Measurements from ENCODE around the gene POLR3B. TPM values are rescaled to one million over a fixed set of nuclear protein-coding genes. Genes with fewer than 3 reads are reported as not detected.
"Not testable (repeated sequence)": the region's sequence is repeated elsewhere in the genome, so short reads cannot be mapped to it uniquely, and the experiment has no call there.

Gene POLR3B
- total RNA-seq, 2 experiments from 2014 or later, result 13.7 to 14.2 TPM

DNA sequence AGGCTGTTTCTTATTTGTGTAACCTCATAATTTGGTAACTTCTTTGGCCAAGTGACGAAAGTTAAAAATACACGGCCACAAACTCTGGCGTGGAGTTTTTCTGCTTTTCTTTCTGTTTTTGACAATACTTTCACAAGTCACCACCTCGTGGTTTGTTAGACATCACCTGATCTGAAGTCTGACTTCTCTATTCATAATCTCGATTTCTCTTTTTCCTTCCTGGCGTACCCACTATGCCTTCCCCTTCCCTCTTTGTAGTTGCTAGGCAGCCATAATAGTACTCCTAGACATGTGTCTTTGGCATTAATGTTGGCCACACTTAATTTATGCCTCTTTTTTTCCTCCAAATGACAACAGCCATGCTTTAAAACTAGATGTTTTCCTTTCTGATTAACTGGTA is 97.6 kb downstream of the POLR3B start:
- Mint-ChIP-seq H3K27ac (no peak overlapping the region), H3K27me3 (no peaks in the 10 kb centered on the region), H3K4me1 (no peaks in the 10 kb centered on the region), H3K36me3 (peaks cover 20% of the 10 kb centered on the region), H3K4me3 (no peak overlapping the region), H3K9me3 (no peaks in the 10 kb centered on the region)
- no peak for DNase-seq

DNA sequence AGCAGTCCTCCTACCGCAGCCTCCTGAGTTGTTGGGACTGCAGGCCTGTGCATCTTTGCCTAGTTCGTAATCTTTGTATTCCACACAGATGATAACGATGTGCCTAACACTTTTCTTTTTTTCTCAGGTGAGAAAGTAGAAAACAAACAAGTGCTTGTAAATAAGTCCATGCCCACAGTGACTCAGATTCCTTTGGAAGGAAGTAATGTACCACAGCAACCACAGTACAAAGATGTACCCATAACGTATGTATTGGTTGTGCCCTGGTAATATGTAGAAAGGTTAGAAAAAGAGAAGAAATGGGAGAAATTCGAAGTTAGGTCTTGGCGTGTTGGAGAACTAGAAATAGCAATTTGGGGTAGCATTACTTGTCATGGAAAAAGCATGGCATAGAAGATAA is 101.6 kb downstream of the POLR3B start:
- H3K4me1 Mint-ChIP-seq, result peaks cover 11% of the 10 kb centered on the region
- H3K9me3 Mint-ChIP-seq, result no peaks in the 10 kb centered on the region
- H3K27me3 Mint-ChIP-seq, result no peaks in the 10 kb centered on the region
- H3K36me3 Mint-ChIP-seq, result peaks cover 31% of the 10 kb centered on the region
- DNase-seq, result no peak
- no peak overlapping the region for H3K27ac Mint-ChIP-seq
- H3K4me3 Mint-ChIP-seq, result no peak overlapping the region

DNA sequence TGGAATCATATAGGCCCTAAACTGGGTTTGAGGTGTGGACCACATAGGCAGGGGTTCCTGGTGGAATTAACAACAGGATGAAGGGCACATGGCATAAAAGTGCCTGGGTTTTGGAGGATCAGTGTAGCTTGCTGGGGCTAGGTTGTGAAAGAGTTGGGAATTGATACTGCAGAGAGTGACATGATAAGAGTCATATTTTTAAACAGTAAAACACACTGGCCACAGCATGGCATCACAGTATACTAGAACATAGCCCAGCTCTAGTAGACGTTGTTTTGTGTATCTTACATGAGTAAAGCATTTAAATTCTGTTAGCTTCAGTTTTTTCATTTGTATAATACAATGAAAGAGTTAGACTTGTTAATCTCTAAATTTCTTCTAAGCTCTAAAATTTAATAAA is 102.0 kb downstream of the POLR3B start:
- H3K9me3 Mint-ChIP-seq, result no peaks in the 10 kb centered on the region
- no peak for DNase-seq
- H3K27ac Mint-ChIP-seq, result no peak overlapping the region
- peaks cover 11% of the 10 kb centered on the region for H3K4me1 Mint-ChIP-seq
- no peaks in the 10 kb centered on the region for H3K27me3 Mint-ChIP-seq
- H3K36me3 Mint-ChIP-seq, result peaks cover 32% of the 10 kb centered on the region
- no peak overlapping the region for H3K4me3 Mint-ChIP-seq

DNA sequence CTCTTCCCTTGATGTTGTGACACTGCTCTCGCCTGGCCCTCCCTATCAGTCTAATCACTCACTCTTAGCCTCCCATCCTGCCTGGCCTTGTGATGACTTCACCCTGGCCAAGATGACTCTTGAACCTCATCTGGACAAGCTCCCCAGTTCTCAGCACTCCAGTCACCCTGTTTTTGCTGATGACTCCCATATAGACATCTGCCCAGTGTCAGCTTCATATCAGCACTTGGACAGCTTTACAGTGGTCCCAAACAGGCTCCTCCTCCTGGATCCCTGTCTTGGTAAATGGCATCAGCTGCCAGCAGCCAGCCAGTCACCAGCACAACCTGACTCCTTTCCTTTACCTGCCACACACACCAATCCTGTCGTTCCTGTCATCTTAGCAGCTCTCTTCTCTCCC is 104.2 kb downstream of the POLR3B start:
- peaks cover 42% of the 10 kb centered on the region for H3K36me3 Mint-ChIP-seq
- no peak overlapping the region for H3K27ac Mint-ChIP-seq
- DNase-seq, result no peak
- H3K4me3 Mint-ChIP-seq, result no peak overlapping the region
- H3K27me3 Mint-ChIP-seq, result no peaks in the 10 kb centered on the region
- peaks cover 11% of the 10 kb centered on the region for H3K4me1 Mint-ChIP-seq
- peaks cover 5% of the 10 kb centered on the region for H3K9me3 Mint-ChIP-seq

DNA sequence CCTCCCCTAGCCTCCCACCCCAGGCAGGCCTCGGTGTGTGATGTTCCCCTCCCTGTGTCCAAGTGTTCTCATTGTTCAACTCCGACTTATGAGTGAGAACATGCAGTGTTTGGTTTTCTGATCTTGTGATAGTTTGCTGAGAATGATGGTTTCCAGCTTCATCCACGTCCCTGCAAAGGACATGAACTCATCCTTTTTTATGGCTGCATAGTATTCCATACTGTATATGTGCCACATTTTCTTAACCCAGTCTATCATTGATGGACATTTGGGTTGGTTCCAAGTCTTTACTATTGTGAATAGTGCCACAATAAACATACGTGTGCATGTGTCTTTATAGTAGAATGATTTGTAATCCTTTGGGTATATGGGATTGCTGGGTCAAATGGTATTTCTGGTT is 108.1 kb downstream of the POLR3B start:
- not testable (repeated sequence) for H3K27ac Mint-ChIP-seq, H3K27me3 Mint-ChIP-seq, H3K4me3 Mint-ChIP-seq, DNase-seq
- H3K36me3 Mint-ChIP-seq, result peaks cover 65% of the 10 kb centered on the region
- peaks cover 12% of the 10 kb centered on the region for H3K9me3 Mint-ChIP-seq
- H3K4me1 Mint-ChIP-seq, result peaks cover 11% of the 10 kb centered on the region

DNA sequence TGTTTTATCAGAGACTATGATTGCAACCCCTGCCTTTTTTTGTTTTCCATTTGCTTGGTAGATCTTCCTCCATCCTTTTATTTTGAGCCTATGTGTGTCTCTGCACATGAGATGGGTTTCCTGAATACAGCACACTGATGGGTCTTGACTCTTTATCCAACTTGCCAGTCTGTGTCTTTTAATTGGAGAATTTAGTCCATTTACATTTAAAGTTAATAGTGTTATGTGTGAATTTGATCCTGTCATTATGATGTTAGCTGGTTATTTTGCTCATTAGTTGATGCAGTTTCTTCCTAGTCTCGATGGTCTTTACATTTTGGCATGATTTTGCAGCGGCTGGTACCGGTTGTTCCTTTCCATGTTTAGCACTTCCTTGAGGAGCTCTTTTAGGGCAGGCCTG is 118.1 kb downstream of the POLR3B start:
- H3K4me3 Mint-ChIP-seq, DNase-seq, H3K4me1 Mint-ChIP-seq, H3K27me3 Mint-ChIP-seq, H3K9me3 Mint-ChIP-seq, H3K27ac Mint-ChIP-seq: not testable (repeated sequence)
- peaks cover 17% of the 10 kb centered on the region for H3K36me3 Mint-ChIP-seq

DNA sequence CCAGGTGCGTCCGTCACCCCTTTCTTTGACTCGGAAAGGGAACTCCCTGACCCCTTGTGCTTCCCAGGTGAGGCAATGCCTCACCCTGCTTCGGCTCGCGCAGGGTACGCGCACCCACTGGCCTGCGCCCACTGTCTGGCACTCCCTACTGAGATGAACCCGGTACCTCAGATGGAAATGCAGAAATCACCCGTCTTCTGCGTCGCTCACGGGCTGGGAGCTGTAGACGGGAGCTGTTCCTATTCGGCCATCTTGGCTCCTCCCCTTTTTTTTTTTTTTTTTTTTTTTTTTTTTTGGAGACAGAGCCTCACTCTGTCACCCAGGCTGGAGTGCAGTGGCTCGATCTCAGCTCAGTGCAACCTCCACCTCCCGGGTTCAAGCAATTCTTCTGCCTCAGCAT is 120.1 kb downstream of the POLR3B start:
- H3K9me3 Mint-ChIP-seq, DNase-seq, H3K4me3 Mint-ChIP-seq, H3K27me3 Mint-ChIP-seq, H3K4me1 Mint-ChIP-seq, H3K27ac Mint-ChIP-seq: not testable (repeated sequence)
- peaks cover 19% of the 10 kb centered on the region for H3K36me3 Mint-ChIP-seq

DNA sequence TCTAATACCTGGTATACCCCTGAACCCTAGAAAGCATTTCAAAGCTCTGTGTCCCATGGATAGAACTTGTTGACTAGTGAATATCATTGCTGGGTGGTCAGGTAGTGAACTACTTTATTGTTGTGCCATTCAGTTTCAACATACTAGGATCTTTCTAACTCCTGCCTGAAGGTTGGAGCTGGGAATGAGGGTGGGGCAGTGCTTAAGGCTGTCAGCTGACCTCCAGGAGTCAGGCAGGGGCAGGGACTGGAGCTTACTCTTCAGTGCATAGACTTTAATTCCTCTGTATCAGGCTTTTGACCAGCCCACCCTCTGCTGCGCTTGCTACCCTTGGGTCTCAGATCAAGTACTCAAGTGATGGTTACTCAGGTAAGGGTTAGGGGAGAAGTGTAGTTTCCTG is 122.7 kb downstream of the POLR3B start:
- H3K4me1 Mint-ChIP-seq, result no peaks in the 10 kb centered on the region
- H3K4me3 Mint-ChIP-seq, result no peak overlapping the region
- H3K27ac Mint-ChIP-seq, result no peak overlapping the region
- H3K36me3 Mint-ChIP-seq, result peaks cover 20% of the 10 kb centered on the region
- no peaks in the 10 kb centered on the region for H3K9me3 Mint-ChIP-seq
- DNase-seq, result no peak
- no peaks in the 10 kb centered on the region for H3K27me3 Mint-ChIP-seq

DNA sequence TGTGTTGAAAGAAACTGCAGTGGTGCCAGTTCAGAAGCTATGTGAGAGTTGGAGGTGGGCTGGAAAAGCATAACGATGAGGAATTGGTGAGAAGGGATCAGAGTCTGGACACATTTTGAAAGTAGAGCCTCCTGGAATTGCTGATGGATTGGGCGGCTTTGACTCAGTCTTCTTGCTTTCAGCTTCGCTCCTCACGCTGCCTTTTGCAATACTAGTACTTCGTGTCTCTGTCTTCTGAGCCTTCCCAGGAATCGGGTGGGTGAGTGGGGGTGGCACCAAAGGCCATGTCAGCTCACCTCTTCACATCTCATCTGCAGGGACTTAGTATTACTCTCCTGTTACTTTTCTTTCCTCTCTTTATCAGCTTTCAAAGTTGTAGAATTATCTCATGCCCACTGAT is 123.7 kb downstream of the POLR3B start:
- no peaks in the 10 kb centered on the region for H3K9me3 Mint-ChIP-seq
- no peak overlapping the region for H3K27ac Mint-ChIP-seq
- peaks cover 20% of the 10 kb centered on the region for H3K36me3 Mint-ChIP-seq
- H3K4me1 Mint-ChIP-seq, result no peaks in the 10 kb centered on the region
- no peak for DNase-seq
- H3K27me3 Mint-ChIP-seq, result no peaks in the 10 kb centered on the region
- no peak overlapping the region for H3K4me3 Mint-ChIP-seq

DNA sequence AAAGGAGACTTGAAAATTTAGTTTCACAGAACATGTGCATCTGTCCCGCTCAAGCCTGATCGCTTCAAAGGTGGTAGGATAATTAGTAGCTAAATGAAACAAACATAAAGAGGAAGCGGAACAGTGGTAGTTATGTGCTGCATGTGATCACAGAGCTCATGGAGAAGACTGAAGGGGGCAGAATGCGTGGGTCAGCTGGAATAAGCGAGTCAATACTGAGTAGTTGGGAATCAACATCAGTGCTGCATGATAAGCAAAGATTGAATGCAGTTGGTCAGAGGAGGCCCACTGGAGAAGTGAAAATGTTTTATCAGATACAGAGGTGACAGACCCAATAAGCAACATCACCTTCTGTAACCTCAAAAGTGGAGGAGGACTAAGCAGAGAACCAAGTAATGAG is 130.1 kb downstream of the POLR3B start:
- DNase-seq, result no peak
- Mint-ChIP-seq H3K9me3 (no peaks in the 10 kb centered on the region), H3K27ac (no peak overlapping the region), H3K36me3 (peaks cover 8% of the 10 kb centered on the region), H3K4me1 (no peaks in the 10 kb centered on the region), H3K4me3 (no peak overlapping the region), H3K27me3 (no peaks in the 10 kb centered on the region)

DNA sequence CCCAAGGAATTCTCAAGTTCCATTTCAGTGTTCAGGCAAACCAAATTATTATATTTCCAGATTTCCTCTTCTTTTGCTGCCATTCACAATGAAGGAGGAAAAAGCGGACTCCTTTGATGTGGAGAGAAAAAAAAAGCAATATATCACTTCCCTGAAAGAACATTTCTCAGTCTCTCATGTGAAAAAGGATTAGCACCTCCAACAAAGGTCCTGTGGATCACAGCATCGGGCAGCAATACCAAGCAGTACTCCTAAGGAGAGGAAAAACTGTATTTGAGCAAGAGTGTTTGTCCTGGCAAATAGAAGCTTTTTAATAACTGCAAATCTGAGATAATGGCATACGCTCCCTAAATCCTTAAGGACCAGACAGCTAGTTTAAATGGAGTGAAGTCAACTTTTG is 131.3 kb downstream of the POLR3B start:
- Mint-ChIP-seq H3K4me3 (no peak overlapping the region), H3K9me3 (no peaks in the 10 kb centered on the region), H3K27ac (no peak overlapping the region)

DNA sequence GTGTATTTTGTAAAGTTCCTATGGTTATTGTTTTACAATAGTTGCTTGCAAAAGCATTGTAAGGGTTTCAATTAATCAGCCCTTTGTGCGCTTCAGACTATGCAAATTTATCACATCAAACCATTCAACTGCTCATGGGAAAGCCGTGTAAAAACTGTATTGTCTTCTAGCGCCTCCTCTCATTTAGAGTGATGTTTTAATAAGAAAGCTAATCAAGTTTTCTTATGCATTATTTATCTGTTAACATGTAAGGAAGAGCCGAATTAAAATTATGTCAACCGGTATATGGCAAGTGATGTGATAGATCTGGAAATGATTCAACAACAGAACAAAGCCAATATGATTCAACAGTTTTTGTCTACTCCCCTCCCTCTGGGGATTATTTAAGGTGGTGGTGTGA is 132.7 kb downstream of the POLR3B start:
- Mint-ChIP-seq H3K36me3 (peaks cover 6% of the 10 kb centered on the region), H3K9me3 (no peaks in the 10 kb centered on the region), H3K4me3 (no peak overlapping the region), H3K4me1 (no peaks in the 10 kb centered on the region), H3K27ac (no peak overlapping the region), H3K27me3 (no peaks in the 10 kb centered on the region)
- no peak for DNase-seq

More for the DNA sequence above, 131.3 kb downstream of the POLR3B start:
- Mint-ChIP-seq H3K36me3 (peaks cover 7% of the 10 kb centered on the region), H3K4me1 (no peaks in the 10 kb centered on the region), H3K27me3 (no peaks in the 10 kb centered on the region)
- no peak for DNase-seq

DNA sequence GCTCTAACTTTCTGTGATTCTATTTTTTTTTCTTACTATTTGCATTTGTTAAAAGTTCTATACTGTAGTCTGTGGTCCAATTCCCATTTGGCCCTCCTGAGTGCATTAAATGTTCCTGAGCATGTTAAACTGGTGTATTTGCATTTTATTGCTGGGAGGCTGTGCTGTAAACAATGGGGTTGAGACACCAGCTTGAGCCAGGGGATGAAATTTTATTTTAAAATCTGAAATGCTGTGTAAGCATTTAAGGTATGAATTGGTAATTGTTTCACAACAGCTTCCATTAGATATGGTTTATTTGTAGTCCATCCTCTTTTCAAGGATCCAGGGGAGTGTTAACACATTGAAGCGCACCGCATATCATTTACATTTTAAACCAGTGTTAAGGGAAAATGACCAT is 135.3 kb downstream of the POLR3B start:
- Mint-ChIP-seq H3K4me1 (no peaks in the 10 kb centered on the region), H3K9me3 (no peaks in the 10 kb centered on the region), H3K27me3 (no peaks in the 10 kb centered on the region), H3K36me3 (peaks cover 3% of the 10 kb centered on the region), H3K27ac (no peak overlapping the region), H3K4me3 (no peak overlapping the region)
- DNase-seq, result no peak

DNA sequence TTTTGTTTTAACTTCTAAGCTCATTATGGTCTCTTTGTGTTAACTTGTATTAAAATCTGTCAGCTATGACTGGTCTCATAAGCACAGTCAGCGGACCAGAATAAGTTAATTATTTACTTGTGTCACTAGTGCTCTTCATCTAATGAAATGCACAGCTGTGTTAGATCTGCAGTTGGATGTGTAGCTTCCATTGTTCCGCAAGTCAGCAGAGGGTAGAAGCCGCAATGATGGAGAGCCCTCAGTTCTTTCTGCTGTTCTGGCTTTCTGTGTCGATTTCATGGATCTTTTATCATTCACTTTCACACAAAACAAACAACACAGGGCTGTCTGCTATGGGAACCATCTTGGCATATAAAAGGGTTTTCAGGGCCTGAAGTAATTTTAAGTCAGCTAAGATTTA is 136.0 kb downstream of the POLR3B start:
- H3K9me3 Mint-ChIP-seq, result no peaks in the 10 kb centered on the region
- no peak for DNase-seq
- H3K36me3 Mint-ChIP-seq, result peaks cover 3% of the 10 kb centered on the region
- H3K27me3 Mint-ChIP-seq, result no peaks in the 10 kb centered on the region
- no peak overlapping the region for H3K27ac Mint-ChIP-seq
- no peak overlapping the region for H3K4me3 Mint-ChIP-seq
- no peaks in the 10 kb centered on the region for H3K4me1 Mint-ChIP-seq

DNA sequence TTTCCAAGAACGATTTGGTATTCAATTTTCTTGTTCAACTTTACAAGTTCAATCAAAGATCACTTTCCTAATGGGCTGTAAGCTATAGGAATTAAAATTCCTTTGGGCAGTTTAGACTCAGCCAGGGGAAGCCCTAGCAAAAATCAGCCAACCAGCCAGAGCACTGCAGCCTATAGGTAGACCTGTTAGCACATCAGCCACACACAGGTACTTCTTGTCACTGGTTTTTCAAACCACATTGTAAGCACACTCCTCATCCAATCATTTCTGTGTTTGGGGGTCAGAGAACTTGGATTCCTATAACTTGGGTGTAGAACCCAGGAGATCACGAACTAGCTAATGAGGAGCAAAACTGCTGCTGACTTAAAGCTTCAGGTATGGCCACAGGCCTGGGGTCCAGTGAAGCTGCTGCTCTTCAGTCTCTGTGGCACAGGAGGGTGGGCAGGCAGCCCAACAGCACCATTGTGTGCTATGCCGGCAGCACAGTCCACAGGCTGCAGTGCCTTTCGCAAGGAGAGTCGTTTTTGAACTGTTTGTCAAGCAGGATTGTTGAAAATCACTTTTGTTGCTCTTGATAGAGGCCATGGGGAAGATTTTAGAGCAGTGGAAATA is 137.9 kb downstream of the POLR3B start:
- Mint-ChIP-seq H3K27me3 (no peaks in the 10 kb centered on the region), H3K4me3 (no peak overlapping the region), H3K36me3 (peaks cover 9% of the 10 kb centered on the region), H3K9me3 (no peaks in the 10 kb centered on the region), H3K4me1 (no peaks in the 10 kb centered on the region), H3K27ac (no peak overlapping the region)
- DNase-seq, result no peak

DNA sequence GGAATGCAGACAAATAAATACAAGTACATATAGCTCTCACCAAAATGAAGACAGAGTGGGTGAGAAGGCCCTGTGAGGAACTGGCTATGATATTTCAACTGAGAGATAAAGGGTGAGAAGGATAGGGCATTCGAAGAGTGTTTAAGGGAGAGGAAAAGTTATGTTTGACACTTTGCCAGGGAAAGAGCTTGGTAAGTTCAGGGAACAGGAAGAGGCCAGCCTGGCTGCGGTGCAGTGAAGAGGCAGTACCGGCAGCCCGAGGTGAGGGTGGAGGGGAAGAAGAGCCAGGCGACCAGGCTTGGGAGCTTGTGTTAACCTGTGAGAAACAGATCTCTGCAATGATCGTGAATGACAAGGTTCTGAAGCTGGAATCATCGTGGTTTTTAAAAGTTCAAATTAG is 140.5 kb downstream of the POLR3B start:
- H3K27me3 Mint-ChIP-seq, result no peaks in the 10 kb centered on the region

DNA sequence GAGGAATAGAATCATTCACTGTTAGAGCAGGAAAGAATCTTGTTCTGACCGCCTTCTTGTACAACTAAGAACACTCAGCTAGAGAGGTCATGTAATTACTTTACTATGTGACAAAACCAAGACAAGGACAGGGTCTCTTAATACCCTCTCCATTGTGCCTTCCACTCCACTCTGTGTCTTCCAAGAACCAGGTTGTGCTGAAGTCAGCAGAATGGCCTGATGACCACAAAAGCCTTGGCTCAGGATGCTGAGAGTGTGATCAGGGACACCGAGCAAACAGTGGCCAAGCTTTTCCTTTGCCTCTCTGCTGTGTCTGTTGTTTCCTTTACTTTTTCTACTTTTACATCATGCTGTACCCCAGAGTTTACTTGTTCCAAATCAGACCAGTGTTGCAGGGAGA is 142.1 kb downstream of the POLR3B start:
- no peaks in the 10 kb centered on the region for H3K4me1 Mint-ChIP-seq
- H3K9me3 Mint-ChIP-seq, result no peaks in the 10 kb centered on the region
- H3K36me3 Mint-ChIP-seq, result peaks cover 13% of the 10 kb centered on the region
- no peak overlapping the region for H3K27ac Mint-ChIP-seq
- no peaks in the 10 kb centered on the region for H3K27me3 Mint-ChIP-seq
- H3K4me3 Mint-ChIP-seq, result no peak overlapping the region
- DNase-seq, result no peak

More for the DNA sequence above, 140.5 kb downstream of the POLR3B start:
- Mint-ChIP-seq H3K9me3 (no peaks in the 10 kb centered on the region), H3K36me3 (peaks cover 13% of the 10 kb centered on the region), H3K27ac (no peak overlapping the region), H3K4me3 (no peak overlapping the region), H3K4me1 (no peaks in the 10 kb centered on the region)
- no peak for DNase-seq

All from activated naive CD8-positive, alpha-beta T cell treated with anti-CD3 and anti-CD28 coated beads for 36 hours (primary cell).